Epithelial cell of esophagus (primary cell): ENCODE data around the gene ABCG2.

ENCODE experiments used
- DNase-seq: peaks from one replicate; pipeline ENCODE4 v3.0.0; 2010; ENCODE audit warnings: low read depth
- H3K4me3 ChIP-seq: 2 replicates; pipeline ENCODE4 v1.5.1; 2011; ENCODE audit warnings: mild to moderate bottlenecking, low read length, control low read depth
- TF ChIP-seq, protein P1 (sequence below): IDR thresholded peaks from 2 replicates; pipeline ENCODE4 v1.5.1; 2011; ENCODE audit warnings: low read depth, mild to moderate bottlenecking, low read length, control low read depth, inconsistent platforms; ENCODE audit not compliant: insufficient read depth; ENCODE audit errors: missing control alignments

ABCG2 gene

DNA sequence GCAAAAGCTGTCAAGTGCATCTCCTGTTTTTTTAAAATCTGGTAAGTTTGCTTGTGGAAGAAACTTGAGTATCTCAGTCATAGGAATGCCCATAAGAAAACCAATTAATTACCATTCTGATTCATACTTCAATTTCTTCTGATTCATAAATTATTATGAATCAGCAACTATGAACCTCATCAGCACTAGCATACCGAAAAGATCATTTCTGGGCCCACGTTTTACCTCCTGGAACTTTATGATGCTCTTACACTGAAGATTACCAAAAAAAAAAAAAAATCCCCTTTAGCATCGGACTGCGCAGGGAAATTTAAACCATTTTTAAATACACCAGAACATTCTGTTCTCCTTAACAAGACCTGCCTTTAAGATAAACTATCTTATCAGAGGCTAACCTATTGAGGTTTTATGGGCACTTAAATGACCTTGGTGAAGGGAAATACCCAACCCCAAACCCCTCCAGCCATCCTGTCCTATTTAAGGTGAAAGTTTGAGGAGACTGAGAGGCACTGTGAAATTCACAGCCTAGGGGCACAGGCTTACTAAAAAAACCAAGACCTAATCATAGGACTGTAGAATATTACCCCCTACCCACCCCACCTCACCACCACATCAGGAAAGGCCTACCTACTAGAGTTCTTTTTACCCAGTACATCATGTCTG, 38.2 kb upstream of the ABCG2 start:
- no peak overlapping the region for H3K4me3 ChIP-seq
- no peak for DNase-seq
- TF ChIP-seq, protein P1, sequence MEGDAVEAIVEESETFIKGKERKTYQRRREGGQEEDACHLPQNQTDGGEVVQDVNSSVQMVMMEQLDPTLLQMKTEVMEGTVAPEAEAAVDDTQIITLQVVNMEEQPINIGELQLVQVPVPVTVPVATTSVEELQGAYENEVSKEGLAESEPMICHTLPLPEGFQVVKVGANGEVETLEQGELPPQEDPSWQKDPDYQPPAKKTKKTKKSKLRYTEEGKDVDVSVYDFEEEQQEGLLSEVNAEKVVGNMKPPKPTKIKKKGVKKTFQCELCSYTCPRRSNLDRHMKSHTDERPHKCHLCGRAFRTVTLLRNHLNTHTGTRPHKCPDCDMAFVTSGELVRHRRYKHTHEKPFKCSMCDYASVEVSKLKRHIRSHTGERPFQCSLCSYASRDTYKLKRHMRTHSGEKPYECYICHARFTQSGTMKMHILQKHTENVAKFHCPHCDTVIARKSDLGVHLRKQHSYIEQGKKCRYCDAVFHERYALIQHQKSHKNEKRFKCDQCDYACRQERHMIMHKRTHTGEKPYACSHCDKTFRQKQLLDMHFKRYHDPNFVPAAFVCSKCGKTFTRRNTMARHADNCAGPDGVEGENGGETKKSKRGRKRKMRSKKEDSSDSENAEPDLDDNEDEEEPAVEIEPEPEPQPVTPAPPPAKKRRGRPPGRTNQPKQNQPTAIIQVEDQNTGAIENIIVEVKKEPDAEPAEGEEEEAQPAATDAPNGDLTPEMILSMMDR: no peak

DNA sequence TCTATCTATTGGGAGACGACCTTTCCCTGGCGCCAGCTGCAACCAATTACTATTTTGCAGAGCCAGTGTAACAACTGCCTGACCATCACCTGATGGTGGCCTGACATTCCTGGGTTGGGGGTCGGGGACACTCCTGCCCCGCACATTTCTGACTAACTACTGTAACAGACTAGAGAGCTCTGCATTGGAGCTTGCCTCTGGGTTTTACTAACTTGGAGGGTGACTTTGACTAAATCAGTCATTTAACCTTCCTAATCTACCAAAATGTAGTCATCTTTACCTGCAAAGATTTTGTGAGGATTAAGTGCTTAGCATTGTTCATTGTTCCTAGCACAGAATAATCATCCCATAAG, 37.5 kb upstream of the ABCG2 start:
- TF ChIP-seq, protein P1: no peak
- H3K4me3 ChIP-seq: no peak overlapping the region
- no peak for DNase-seq

DNA sequence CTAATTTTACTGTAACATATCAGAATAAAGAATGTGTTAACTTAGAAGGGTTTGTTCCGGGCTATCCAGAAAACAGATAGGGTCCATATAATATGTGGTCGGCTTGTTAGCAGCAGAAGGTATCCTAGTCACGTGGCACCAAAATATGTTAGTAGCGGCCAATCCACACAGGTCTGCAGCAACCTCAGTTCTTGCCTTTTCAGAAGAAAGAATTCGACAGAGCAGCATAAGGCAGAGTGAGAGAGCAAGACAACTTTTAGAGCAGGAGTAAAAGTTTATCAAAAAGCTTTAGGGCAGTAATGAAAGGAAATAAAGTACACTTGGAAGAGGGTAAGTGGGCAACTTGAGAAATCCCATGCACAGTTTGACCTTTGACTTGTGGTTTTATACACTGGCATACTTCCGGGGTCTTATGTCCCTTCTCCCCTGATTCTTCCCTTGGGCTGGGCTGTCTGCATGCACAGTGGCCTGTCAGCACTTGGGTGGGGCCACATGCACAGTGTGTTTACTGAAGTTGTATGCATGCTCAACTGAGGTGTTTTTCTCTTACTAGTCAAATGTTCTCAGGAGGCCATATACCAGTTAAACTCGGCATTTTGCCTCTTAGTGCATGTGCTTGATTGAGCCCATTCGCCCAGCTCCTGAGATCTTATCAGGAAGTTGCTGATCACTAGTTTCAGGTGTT, 37.0 kb upstream of the ABCG2 start:
- no peak for DNase-seq
- TF ChIP-seq, protein P1: no peak

DNA sequence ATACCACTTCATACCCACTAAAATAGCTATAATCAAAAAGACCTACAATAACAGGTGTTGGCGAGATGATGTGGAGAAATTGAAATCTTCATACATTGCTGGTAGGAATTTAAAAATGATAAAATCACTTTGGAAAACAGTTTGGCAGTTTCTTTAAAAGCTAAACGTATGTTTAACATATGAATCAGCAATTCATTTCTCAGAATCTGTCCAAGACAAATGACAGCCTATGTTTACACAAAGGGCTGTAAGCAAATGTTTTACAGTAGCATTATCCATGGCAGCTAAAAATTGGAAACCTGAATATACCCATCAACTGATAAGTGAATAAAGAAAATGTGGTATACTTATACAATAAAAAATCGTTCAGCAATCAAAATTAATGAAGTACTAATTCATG, 33.0 kb upstream of the ABCG2 start:
- DNase-seq: no peak
- no peak overlapping the region for H3K4me3 ChIP-seq
- TF ChIP-seq, protein P1: no peak

More for the DNA sequence above, 37.0 kb upstream of the ABCG2 start:
- no peak overlapping the region for H3K4me3 ChIP-seq

DNA sequence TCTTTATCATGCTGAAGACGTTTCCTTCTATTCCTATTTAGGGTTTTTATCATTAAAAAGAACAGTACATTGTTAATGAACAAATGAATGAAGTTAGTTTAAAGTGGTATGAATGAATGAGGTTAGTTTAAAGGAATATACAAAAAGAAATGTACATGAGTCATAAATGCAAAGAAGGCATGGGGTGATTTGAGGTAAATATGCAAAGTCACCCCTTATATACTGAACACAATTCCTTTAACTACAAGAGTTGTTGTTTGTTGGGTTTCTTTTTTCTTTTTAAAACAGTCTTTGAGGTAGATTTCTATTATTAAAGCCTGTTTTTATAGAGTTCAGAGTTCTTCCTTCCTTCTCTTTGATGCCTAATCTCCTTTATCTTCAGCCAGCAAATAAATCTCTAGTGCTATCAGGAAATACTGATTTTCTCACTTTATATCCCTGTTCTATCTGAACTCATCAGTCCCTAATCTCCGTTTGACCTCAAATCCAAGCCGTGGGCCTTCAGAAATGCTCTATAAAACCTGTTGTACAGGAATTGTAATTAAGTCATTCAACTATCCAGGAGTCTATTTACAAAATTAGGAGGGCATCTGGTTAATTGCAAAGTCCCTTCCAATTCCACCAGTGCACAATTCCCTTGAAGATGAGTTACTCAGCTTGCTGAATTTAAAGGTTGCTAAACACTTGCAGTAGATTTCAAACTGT, 31.6 kb upstream of the ABCG2 start:
- DNase-seq: peak; percentile 8
- H3K4me3 ChIP-seq: no peak overlapping the region
- TF ChIP-seq, protein P1: no peak

DNA sequence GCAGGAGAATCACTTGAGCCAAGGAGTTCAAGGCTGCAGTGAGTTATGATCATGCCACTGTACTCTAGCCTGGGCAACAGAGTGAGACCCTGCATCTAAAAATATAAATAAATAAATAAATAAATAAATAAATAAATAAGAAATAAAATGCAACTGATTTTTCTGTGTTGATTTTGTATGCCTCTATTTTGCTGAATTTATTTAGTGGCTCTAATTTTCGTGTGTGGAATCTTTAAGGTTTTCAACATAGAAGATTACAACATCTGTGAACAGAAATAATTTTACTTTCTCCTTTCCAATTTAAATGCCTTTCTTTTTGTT, 30.9 kb upstream of the ABCG2 start:
- no peak for DNase-seq
- TF ChIP-seq, protein P1: no peak
- no peak overlapping the region for H3K4me3 ChIP-seq
